SHP77 (cell line): Measurements from ENCODE around the gene MDFI.

ENCODE experiments used
- DNase-seq, 2 experiments: peaks; one replicate each; lab custom pipeline; 2025; lab: John Stamatoyannopoulos, UW

Gene MDFI

GRCh38 chr6:41688256-41688965 is 50.1 kb downstream of the MDFI start:
- no peak for DNase-seq

- DNase-seq: no peak
Observed at GRCh38 chr6:41689171-41690008, 51.1 kb downstream of the MDFI start.

- no peak for DNase-seq
Observed at GRCh38 chr6:41690541-41691330, 52.5 kb downstream of the MDFI start.

GRCh38 chr6:41691426-41692079 is 53.3 kb downstream of the MDFI start:
- no peak for DNase-seq

GRCh38 chr6:41692080-41692675 is 53.9 kb downstream of the MDFI start:
- DNase-seq: no peak

- DNase-seq: no peak
Observed at GRCh38 chr6:41692730-41693129, 54.5 kb downstream of the MDFI start.

- DNase-seq: no peak
Observed at GRCh38 chr6:41693281-41694240, 55.3 kb downstream of the MDFI start.

- no peak for DNase-seq
Observed at GRCh38 chr6:41694815-41695526, 56.7 kb downstream of the MDFI start.

- no peak for DNase-seq
Observed at GRCh38 chr6:41695825-41696224, 57.6 kb downstream of the MDFI start.

- DNase-seq: no peak
Observed at GRCh38 chr6:41696788-41697187, 58.5 kb downstream of the MDFI start.

GRCh38 chr6:41697861-41698781 is 59.9 kb downstream of the MDFI start:
- DNase-seq: no peak

GRCh38 chr6:41699063-41699462 is 60.8 kb downstream of the MDFI start:
- no peak for DNase-seq

GRCh38 chr6:41700463-41701347 is 62.4 kb downstream of the MDFI start:
- no peak for DNase-seq

GRCh38 chr6:41702089-41702745 is 63.9 kb downstream of the MDFI start:
- DNase-seq: no peak

- DNase-seq: no peak
Observed at GRCh38 chr6:41702771-41703494, 64.7 kb downstream of the MDFI start.
